WERI-Rb-1 (cell line): ENCODE measurements around the gene PCDHGC5.

Experiments used
- DNase-seq: peaks from one replicate; pipeline ENCODE4 v3.0.0-alpha.2; 2020
- H3K27ac ChIP-seq: fragments of 250-450 bp; sonication (Bioruptor Pico); 2 replicates; pipeline ENCODE4 v1.5.1; 2020; ENCODE audit warnings: mild to moderate bottlenecking, moderate library complexity
- H3K27me3 ChIP-seq: fragments of 250-450 bp; sonication (Bioruptor Pico); 2 replicates; pipeline ENCODE4 v1.5.1; 2021; ENCODE audit warnings: mild to moderate bottlenecking, low read depth, moderate library complexity; ENCODE audit not compliant: insufficient read depth, severe bottlenecking
- H3K36me3 ChIP-seq: fragments of 250-450 bp; sonication (Bioruptor Pico); 2 replicates; pipeline ENCODE4 v1.5.1; 2020; ENCODE audit warnings: mild to moderate bottlenecking, moderate library complexity
- H3K4me3 ChIP-seq: 2 replicates; pipeline ENCODE4 v1.5.1; 2011; ENCODE audit warnings: low read depth, mild to moderate bottlenecking, control low read depth, low read length
- H3K9me3 ChIP-seq: fragments of 250-450 bp; sonication (Bioruptor Pico); 2 replicates; pipeline ENCODE4 v1.5.1; 2021; ENCODE audit warnings: mild to moderate bottlenecking, moderate library complexity; ENCODE audit not compliant: severe bottlenecking
- CTCF ChIP-seq: IDR thresholded peaks from 2 replicates; pipeline ENCODE4 v1.5.1; 2011; ENCODE audit warnings: low read depth, mild to moderate bottlenecking, control low read depth, inconsistent platforms, low read length

Gene PCDHGC5

GRCh38 chr5:141496038-141496437 is 7.2 kb downstream of the PCDHGC5 start:
- no peak overlapping the region for H3K27ac ChIP-seq

GRCh38 chr5:141501761-141502160 is 12.9 kb downstream of the PCDHGC5 start:
- Histone ChIP-seq H3K36me3 (no peaks in the 10 kb centered on the region), H3K9me3 (no peaks in the 10 kb centered on the region)

More at GRCh38 chr5:141496038-141496437, 7.2 kb downstream of the PCDHGC5 start:
- Histone ChIP-seq H3K9me3 (no peaks in the 10 kb centered on the region), H3K36me3 (no peaks in the 10 kb centered on the region), H3K4me3 (no peak overlapping the region), H3K27me3 (no peaks in the 10 kb centered on the region)
- TF ChIP-seq CTCF = no peak
- DNase-seq = no peak

GRCh38 chr5:141503681-141504080 is 14.8 kb downstream of the PCDHGC5 start:
- H3K4me3 ChIP-seq = no peak overlapping the region
- no peaks in the 10 kb centered on the region for H3K27me3 ChIP-seq
- DNase-seq = no peak
- H3K9me3 ChIP-seq = no peaks in the 10 kb centered on the region
- H3K36me3 ChIP-seq = no peaks in the 10 kb centered on the region
- TF ChIP-seq CTCF = no peak
- H3K27ac ChIP-seq = no peak overlapping the region

More at GRCh38 chr5:141501761-141502160, 12.9 kb downstream of the PCDHGC5 start:
- Histone ChIP-seq H3K27me3 (no peaks in the 10 kb centered on the region), H3K27ac (no peak overlapping the region), H3K4me3 (no peak overlapping the region)
- no peak for TF ChIP-seq CTCF
- no peak for DNase-seq

- no peaks in the 10 kb centered on the region for H3K9me3 ChIP-seq
- H3K4me3 ChIP-seq = no peak overlapping the region
- H3K27ac ChIP-seq = no peak overlapping the region
- TF ChIP-seq CTCF = no peak
- H3K27me3 ChIP-seq = no peaks in the 10 kb centered on the region
- no peak for DNase-seq
- H3K36me3 ChIP-seq = no peaks in the 10 kb centered on the region
These were observed 15.3 kb downstream of the PCDHGC5 start for GRCh38 chr5:141504216-141504615.

- DNase-seq = no peak
- Histone ChIP-seq H3K27ac (no peak overlapping the region), H3K4me3 (no peak overlapping the region), H3K9me3 (no peaks in the 10 kb centered on the region), H3K27me3 (no peaks in the 10 kb centered on the region), H3K36me3 (no peaks in the 10 kb centered on the region)
- no peak for TF ChIP-seq CTCF
These were observed 17.7 kb downstream of the PCDHGC5 start for GRCh38 chr5:141506381-141507155.
